SHP77 (cell line): ENCODE data around the gene HEMK1.

Experiments used
- DNase-seq, 2 experiments: peaks; one replicate each; lab custom pipeline; 2025; lab: John Stamatoyannopoulos, UW

The HEMK1 gene

DNA sequence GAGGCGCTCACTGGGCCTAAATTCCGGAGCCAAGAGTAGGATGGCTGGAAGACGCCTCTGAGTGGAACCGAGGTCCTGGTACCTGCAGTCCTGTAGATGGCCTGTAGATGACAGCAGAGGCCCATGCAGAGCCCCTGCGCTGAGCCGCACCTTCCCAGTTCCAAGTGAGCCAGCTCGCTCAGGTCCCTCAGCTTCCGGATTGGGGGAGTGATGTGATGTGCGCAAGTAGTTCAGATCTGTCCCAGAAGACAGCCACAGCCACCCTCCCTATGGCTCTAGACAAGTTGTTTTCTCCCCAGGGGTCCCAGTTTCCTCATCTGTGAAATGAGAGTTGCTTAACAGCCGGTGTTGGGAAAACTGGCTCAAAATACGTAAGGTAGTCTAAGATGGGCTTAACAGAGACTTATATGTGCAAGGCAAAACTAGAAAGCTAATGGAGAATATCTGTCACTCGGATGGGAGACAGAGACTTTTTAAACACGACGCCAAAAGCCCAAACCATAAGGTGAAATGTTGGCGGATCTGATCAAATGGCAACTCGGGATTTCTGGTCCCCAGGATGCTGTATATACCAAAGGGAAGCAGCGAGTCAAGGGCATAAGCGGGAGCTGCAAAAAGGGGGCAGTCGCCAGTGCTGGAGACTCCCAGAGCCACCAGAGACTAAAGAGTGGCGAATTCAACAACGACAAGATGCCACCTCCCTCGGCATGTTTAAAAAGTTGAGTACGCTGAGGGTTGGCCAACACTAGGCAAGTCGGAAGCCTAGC, 46.9 kb downstream of the HEMK1 start:
- DNase-seq, result peak; percentile 73 to 81

DNA sequence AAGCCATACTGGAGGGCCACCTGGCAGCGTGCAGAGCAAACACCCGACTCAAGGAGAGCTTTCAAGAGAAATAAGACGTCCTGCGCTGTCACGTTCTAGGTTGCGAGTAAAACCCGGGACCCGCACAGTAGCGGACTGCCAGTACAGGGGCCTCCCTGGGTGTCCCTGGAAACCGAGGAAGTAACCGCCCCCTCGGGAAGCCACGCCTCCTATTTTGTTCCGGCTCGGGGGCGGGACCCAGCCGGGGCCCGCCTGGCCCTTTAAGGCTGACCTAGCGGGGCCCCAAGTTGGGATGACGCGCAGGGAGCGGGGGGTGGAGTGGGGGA, 47.4 kb downstream of the HEMK1 start:
- peak; percentile 73 to 81 for DNase-seq

DNA sequence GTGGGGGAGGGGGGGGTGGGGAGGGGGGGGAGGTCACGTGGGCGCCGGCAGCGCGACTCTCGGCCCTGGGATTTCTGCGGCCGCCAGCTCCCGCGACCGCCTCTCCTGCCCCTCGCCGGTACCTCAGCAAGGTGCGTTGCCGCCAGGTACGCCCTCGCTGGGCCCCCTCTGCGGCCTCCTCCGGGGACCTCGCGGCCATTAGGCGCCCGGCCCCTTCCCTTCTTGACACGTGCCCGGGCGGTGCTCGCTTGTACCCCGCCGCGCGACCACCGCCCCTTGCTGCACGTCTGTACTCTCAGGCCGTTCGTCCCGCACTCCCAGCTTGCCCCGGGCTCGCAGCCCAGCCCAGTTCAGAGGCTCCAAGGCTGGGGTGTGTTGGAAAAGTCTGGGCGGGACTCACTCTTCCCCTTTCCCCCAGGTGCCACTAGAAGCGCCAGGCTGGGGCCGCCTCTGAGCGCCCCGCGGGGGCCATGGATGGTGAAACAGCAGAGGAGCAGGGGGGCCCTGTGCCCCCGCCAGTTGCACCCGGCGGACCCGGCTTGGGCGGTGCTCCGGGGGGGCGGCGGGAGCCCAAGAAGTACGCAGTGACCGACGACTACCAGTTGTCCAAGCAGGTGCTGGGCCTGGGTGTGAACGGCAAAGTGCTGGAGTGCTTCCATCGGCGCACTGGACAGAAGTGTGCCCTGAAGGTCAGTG, 47.9 kb downstream of the HEMK1 start, which contains the start of gene MAPKAPK3:
TSS of gene MAPKAPK3 (plus strand) at position 56 of the 696 bp plus-strand sequence. CDS start at position 471, 415 bp downstream.
- no peak for DNase-seq

DNA sequence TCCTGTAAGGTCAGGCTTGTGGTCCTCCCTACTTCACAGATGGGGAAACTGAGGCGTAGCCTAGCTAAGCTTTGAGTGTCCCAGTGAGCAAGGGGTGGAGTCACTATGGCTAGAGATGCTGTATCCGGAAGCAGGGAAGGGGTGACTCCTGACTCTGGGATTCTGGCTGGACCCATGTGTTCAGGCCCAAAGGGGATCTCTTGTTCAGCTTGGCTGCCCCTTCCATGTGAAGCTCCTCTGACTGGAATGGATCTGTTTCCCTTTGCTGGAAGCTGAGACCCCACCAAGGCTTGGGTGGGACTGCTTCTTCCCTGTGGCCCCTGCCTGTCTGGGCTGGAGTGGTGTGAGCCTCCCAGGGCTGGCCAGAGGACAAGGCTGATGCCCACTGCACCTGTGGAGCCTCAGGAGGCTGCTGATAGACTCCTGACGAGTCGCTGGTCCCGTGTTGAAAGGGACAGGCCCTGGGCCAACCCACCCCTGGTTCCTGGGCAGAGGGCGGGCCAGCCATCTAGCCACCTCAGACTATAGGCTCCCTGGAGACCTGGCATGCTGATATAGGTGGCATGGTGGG, 48.7 kb downstream of the HEMK1 start:
- no peak for DNase-seq

DNA sequence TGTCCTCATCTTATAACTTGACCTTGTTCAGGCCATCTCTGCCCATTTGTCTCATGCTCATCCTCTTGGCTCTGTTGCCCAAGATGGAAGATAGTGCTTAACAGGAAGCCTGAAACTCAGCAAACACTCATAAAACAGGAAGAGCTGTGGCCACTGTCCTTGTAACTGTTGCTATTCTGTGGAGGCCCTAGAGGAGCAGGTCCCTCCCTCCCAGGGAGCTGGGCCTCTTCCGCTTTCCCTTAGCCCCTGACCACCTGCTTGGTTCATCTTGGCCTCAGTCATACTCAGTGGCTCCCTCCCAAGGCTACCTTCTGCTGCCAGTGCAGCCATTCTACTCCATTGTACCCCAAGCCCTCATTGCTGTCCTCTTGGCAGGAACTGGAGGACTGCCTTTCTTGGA, 51.1 kb downstream of the HEMK1 start:
- no peak for DNase-seq

DNA sequence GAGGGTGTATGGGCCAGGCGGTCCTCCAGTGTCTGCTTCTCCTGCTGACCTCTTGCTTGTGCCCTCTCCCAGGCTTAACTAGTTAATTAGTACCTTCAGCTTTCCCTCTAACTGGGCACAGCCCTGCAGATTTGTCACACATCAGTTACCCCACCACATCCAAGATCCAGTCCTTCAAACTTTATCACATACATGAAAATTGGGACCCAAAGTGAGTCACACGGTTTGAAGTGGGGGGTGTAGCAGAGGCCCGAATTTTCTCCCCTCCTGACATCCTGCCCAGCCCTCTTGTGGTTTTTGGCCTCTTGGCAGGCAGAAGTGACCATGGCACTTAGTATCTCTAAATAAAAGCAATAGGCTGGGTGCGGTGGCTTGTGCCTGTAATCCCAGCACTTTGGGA, 51.5 kb downstream of the HEMK1 start:
- DNase-seq, result no peak

DNA sequence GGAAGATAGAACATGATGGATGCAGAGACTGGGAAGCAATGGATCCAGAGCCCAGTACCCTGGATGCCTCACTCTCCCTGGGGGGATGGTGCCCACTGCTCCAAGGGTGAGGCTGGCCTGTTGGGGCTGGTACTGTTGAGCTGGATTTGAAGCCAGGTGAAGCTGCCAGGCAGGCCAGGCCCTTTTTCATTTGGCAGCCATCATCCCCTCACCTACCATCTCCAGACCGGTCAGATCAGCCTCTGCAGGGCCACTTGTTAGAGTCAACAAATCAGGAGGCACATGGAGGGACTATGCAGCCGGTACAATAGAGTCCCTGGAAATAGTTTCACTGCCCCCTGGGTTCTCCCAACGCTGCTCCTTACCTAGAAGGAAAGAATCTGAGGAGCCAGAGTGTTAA, 53.6 kb downstream of the HEMK1 start:
- no peak for DNase-seq

DNA sequence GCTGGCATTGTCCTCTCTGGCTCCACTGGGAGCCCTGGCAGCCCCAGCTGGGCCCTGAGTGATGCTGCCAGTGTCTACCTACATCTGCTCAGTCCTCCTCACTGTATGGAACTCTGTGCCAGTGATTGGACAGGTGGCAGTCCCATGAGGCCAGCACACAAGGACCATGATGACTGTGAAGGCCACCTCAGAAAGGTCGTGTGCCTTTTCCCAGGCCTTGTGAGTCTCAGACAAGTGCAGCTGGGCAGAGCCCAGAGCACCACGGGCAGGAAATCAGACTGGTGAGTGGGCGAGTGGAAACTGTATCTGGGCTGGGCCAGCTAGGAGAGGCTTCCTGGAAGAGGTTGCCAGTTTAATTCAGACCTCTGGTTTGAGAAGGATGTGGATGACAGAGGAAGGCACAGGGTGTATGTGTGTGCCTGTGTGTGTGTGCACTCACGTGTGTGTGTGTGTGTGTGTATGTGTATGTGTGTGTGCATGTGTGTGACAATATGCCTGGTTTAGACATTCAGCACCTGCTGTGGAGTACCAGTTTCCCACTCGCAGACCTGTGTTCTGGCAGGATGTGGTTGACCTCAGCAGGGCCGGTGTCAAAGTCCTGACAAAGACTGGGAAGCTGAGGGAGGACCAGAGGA, 54.6 kb downstream of the HEMK1 start:
- DNase-seq, result no peak

DNA sequence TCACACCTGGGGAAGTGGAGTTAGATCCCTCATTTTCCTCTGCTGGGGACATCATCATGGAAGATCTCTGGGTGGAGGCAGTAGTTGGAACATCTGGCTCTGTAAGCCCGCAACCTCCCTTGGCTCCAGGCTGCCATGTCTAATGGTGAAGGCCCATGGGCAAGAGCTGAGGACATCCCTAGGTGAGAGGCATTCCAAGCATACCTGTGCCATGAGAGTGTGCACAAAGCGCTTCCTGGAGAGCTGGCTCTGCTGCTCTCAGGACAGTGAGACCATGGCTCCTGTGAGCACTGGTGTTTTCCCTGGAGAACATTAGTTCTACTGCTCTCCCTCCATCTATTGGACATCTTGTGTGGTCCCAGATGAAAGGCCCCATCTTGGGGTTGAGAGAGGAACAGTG, 55.3 kb downstream of the HEMK1 start:
- no peak for DNase-seq

DNA sequence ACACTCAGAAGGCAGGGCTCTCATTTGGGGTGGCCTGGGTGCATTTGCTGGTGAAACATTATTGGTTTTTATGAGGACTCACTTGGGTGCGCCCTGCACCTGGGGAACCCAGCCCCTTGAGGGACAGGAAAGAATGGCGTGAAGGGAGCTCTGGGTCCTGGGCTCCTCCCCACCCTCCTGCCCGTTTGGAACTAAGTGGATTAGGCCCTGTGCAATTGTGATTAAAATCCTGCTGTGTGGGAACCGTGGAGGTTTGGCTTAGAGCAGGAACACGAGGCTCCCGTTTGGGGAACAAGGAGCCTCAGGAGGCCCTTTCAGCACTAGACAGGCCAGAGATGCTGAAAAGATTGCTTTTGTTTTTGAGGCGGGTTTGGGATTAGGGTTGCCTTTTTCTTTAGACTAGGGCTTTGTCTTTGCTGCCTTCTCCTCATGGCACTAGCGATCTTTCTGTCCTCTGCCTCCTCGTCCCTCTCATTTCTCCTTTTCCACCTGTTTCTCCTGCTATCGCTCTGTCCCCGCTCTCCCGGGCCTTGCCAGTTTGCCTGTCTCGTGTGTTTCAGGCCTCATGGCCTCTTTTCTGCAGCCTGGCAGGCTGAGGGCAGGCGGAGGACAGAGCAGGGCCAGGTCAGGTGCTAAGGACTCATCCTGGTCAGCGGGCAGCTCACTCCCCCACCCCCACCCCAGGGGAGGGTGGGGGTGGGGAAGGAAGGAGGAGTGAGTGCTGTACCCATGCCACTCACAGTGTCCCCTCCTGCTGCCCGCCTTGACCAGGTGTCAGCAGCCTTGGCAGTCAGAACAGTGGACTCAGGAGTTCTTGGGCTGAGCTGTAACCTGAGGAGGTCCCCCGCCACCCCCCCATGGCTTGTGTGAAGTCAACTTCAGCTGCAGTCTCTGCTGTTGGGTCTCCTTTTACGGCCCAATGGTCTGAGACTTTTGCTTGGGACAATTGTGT, 56.2 kb downstream of the HEMK1 start:
- DNase-seq, result no peak

DNA sequence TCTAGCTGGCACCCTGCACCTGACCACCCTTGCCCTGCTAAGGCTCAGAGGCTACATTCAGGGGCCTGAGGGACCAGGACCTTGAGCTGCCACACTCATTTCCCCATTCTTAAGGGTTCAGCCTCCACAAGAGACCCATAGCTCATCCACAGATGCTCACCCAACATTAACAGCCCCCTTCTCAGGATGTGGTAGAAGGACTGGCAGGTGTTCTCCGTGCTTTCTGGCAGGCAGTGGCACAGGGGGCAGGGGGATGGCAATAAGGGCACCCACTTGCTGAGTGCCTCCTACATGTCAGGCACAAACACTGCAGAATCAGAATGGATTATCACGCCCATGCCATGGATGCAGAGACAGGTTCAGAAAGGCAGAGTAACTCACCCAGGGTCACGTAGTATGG, 57.1 kb downstream of the HEMK1 start:
- no peak for DNase-seq

DNA sequence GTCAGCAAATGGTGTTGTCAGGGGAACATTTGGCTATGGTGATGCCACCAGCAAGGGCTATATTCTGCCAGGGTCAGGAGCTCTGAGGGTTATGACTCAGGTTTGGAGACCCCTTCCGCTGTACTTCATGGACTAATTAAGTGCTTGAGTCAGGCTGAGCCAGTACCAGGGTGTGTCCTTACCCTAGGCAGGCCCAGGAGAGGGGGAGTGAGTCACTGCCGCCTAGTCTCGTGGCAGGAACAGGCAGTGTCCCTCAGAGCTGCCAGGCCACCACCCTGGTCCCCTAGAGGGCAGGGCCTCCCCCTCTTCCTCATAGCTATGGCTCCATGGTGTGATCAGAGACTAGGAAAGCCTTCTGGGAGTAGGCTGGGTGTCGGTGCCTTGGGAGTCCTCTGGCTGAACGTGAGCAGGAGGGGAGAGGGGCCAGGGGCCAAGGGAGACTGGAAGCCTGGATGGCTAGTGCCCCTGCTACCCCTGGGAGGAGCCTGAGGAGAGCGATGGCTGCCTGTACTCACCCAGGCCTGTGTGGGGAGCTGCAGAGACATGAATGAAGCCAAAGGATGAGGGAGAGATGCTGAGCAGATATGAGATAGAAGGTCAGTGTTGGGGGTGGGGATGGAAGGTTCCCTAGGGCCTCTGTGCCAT, 58.2 kb downstream of the HEMK1 start:
- peak; percentile 36 to 44 for DNase-seq

DNA sequence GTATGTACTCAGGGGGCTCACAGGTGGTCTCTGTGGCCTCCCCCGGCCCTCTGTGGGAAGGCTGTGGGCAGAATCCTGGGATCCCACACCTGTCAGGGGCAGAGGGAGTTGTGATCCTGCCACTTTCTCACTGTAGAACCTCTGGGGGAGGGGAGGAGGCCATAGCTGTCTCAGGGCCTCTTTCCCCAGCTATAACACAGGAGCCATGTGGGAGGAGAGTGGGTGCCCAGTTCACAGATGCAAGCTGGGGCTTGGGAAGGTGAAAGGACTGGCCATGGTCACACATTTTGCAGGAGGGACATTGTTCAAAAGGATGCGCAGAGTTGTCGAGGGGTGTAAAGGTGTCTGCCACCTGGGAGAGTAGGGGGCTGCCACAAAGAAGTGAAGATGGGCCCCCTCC, 59.3 kb downstream of the HEMK1 start:
- no peak for DNase-seq

DNA sequence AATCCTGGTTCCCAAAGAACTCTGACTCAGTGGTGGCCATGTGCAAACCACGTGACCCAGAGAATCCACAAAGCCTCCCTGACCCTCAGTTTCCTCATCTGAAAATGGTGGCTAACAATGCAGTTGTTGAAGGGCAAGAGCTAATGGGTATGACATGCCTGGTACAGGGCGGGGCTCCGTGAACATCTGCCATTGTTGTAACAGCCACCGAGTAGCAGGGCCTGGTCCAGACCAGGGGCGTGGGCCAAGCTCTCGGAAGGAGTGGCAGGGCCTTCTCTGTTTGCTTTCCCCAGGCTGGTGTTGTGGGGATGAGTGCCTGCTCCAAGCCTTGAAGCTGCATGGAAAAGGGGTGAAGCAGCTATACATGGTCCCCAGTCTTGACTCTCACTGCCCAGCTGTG, 61.1 kb downstream of the HEMK1 start:
- no peak for DNase-seq

DNA sequence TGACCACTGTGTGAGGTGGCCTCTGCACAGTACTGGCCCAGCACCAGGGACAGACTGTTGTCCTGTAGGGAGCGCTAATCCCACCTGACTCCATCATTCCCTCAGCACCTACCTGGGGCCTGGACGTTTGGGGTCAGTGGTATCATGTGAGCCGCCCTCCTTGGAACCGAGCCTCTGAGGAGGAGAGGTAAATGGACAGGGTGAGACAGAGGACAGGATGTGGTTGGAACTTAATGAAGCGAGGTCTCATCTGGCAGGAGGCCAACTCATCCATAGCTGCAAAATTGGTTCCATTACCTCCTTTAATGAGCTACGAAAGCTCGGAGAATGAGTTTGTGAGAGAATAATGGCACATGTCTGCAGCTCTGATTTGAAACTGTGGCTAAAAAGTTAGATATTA, 61.6 kb downstream of the HEMK1 start:
- no peak for DNase-seq

DNA sequence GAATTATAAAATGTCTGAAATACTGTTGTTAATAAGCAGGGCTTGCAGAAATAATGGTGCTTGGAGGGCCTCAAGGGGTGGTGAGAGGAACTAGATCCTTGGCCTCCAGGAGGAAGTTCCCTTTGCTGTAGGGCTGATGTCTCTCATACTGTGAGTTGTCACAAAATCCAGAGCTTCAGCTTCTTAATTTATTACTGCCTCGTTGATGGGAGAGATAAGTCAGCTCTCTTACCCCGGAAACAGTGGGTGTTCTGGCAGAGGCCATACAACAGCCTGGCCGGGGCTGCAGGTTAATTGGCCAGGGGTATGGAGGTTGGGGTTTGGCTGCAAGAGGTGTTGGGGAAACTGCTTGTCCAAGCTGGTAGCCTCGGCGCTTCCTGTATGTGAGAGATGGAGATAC, 63.1 kb downstream of the HEMK1 start:
- DNase-seq, result no peak

DNA sequence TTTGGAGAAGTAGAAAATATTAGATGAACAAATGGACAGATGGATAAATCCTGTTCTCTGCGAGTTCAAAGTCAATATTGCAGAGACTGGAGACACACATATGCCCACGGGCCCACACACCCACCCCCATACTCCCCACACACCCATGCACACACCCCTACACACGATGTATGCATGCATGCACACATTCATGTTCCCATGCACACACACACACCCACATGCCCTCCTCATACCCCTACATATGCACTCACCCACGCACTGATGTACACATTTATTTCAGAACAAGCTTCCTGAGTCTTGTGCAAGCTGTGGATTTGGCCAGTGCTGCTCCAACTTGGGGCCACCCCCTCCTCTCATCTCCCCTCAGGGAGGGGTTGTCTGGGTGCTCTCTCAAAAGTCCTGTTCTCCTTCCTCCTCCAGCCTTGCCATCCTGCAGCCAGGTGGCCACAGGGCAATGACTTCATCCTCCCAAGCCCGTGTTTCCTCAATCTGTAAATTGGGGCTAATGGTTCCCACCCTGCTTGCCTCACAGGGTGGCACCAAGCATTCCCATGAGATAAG, 64.0 kb downstream of the HEMK1 start:
- no peak for DNase-seq

DNA sequence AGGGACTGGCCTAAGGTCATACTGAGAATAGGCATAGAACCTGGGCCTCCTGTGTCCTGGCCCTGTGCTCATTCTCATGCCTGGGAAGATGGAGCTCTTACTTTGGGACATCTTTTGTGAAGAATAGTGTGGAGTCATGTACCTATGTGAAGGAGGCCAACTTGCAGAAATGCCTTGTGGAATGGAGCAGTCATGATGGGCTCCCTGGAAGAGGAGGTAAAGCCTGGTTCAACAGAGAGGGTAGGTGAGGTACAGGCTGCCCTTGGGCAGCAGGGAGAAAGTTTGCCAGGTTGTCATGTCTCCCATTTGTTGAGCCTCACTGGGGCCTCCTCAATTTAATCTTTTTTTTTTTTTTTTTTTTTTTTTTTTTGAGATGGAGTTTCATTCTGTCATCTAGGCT, 65.7 kb downstream of the HEMK1 start:
- no peak for DNase-seq

DNA sequence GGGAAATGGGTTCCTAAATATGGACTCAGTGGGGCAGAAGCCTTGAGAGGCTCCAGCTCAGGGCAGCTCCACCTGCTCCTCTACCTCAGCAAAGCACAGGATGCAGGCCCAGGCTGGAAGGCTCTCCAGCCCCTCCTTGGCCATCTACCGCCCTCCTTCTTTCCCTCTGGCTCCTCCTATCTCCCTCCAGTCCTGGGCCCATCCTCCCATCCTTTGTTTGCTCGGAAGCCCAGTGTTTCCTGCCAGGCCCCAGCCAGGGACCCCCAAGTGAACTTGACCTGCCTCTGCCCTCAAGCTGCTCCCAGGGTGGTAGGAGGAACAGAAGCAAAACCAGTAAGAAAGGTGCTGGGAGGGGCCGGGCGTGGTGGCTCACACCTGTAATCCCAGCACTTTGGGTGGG, 67.7 kb downstream of the HEMK1 start:
- DNase-seq, result no peak

DNA sequence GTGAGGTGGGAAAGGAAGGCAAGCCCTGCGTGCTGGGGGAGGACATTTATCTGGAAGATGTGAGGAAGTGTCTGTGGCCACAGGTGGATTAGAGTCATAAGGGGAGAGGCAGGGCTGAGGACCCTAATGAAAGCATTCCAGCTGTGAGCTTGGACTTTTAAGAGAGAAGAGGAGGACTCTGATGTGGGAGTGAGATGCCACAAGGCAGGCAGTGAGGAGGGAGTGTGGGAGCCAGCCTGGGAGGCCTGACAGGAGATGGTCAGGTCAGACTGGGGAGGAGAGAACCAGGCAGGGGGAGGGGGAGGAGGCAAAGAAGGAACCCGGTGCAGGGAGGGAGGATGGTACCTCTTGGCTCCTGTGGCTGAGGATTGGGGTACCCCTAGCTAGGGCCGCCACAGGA, 68.6 kb downstream of the HEMK1 start:
- DNase-seq, result no peak

DNA sequence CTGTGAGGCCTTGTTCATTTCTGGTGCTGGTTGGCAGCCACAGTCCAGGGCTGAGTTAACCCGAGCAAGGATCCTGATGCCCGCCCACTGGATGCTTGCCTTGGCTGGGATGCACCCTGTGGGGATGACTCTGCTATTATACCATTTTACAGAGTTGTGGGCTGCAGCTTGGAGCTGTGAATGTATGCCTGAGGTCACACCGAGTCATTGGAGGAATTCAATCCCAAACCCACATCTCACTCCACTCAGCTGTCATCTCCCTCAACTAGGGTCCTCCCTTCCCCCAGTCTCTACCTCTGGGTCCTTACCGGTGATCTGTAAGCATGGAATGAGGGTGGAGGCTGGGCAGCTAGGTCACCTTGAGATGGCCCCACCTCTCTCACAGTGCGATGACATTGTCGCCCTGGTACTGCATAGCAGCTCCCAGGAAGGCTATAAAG, 69.8 kb downstream of the HEMK1 start:
- DNase-seq, result no peak
